ENCODE results near the gene CELSR1. TPM values are rescaled to one million over a fixed set of nuclear protein-coding genes. Genes with fewer than 3 reads are reported as not detected.
A peak's percentile ranks its signal among the peaks of the same experiment; 100 is the strongest.

CELSR1 gene
- total RNA-seq, 1 donor = 1.1 TPM

DNA sequence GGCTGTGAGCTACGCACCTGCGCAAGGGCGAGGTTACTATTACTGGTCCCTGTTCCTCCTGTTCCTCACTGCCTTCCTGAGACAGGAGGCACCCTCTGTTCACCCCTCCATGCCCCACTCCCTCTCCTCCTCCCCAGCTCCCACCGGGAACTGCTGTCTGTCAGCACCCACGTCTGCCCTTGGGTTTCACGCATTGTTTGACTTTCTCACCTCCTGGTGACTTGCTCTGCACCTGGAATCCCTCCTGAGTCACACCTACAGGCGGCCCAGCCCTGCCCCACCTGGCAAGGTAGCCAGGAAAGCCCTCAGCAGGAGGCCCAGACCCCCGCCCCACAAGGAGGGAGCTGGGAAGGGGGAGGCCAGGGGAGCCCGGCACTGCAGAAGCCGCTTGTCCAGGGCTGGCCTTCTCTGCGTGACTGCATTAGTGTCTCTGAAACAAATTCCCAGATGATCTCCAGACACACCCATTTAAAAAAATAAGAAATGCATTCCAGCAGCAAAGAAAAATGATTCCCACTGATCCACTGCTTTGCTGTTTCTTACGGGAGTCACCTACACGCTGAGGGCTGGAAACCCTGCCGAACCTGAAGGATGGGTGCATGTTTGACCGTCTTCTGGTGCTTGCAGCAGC, 86.4 kb downstream of the CELSR1 start:
- DNase-seq (ENCODE audit: low read depth) = no peak
- TF ChIP-seq, protein P1, sequence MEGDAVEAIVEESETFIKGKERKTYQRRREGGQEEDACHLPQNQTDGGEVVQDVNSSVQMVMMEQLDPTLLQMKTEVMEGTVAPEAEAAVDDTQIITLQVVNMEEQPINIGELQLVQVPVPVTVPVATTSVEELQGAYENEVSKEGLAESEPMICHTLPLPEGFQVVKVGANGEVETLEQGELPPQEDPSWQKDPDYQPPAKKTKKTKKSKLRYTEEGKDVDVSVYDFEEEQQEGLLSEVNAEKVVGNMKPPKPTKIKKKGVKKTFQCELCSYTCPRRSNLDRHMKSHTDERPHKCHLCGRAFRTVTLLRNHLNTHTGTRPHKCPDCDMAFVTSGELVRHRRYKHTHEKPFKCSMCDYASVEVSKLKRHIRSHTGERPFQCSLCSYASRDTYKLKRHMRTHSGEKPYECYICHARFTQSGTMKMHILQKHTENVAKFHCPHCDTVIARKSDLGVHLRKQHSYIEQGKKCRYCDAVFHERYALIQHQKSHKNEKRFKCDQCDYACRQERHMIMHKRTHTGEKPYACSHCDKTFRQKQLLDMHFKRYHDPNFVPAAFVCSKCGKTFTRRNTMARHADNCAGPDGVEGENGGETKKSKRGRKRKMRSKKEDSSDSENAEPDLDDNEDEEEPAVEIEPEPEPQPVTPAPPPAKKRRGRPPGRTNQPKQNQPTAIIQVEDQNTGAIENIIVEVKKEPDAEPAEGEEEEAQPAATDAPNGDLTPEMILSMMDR (IDR thresholded peaks at IDR 0.05; ENCODE audit: insufficient read depth, low read length) = no peak
- no peak overlapping the region for H3K4me3 ChIP-seq (ENCODE audit: low read depth, low read length)

DNA sequence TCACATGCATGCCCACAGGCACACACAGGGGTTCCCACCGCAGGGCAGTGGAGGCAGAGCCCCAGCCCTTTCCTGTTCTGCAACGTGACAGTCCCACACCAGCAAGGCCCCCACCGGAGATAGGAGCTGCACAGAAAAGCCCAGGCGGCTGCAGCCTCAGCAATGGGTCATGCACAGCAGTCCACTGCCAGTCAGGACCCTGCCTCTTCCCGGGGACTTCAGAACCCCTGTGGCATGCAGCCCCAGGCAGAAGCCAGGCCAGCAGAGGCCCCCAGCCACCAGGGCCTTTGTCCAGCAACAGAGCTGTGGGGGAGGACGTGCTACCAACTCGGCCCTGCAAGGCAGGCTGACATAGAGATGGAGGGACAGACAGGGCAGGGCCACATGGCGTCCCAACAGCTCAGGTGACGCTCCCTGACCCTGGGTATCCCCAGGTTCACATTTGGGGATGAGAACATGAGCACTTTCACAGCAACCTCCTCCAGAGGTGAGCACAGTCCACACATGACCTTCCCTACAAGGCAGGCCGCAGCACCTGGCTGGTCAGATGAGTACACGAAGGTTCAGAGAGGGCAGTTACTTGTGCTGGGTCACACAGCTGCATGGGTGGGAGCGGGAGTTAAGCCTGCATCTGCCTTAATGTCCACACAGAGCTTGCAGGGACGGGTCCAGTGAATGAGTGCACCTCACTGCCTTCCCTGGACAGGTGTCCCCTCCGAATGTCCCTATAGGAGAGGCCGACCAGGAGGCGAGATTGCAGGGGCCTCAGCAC, 87.3 kb downstream of the CELSR1 start:
- no peak overlapping the region for H3K4me3 ChIP-seq (ENCODE audit: low read depth, low read length)
- TF ChIP-seq, protein P1 (IDR thresholded peaks at IDR 0.05; ENCODE audit: insufficient read depth, low read length) = no peak
- DNase-seq (ENCODE audit: low read depth) = no peak

GRCh38 chr22:46449116-46449691, 88.2 kb downstream of the CELSR1 start:
- no peak overlapping the region for H3K4me3 ChIP-seq (ENCODE audit: low read depth, low read length)
- TF ChIP-seq, protein P1 (IDR thresholded peaks at IDR 0.05; ENCODE audit: insufficient read depth, low read length) = no peak
- no peak for DNase-seq (ENCODE audit: low read depth)

- TF ChIP-seq, protein P1 (IDR thresholded peaks at IDR 0.05; ENCODE audit: insufficient read depth, low read length) = no peak
Measured at GRCh38 chr22:46448333-46448732, 89.1 kb downstream of the CELSR1 start.

DNA sequence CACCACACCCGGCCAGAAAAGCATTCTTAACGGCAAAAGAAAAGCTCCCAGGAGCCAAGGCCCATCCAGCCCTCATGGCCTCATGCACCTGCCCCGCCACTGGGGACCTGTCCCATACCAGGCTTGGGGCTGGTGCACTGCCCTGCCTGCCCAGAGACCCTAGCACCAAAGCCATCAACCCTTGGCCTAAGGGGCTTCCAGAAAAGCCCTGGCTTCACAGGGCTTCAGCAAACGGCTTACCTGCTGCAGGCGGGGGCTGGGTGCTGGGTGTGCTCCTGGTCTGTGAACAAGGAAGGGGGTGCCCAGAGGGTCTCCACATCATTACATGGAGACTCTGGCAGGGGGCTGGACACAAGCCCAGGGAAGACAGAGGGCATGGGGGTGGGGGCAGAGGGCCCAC, 89.5 kb downstream of the CELSR1 start:
- DNase-seq (ENCODE audit: low read depth) = no peak
- TF ChIP-seq, protein P1 (IDR thresholded peaks at IDR 0.05; ENCODE audit: insufficient read depth, low read length) = no peak
- H3K4me3 ChIP-seq (ENCODE audit: low read depth, low read length) = no peak overlapping the region

More at GRCh38 chr22:46448333-46448732, 89.1 kb downstream of the CELSR1 start:
- DNase-seq (ENCODE audit: low read depth) = no peak
- no peak overlapping the region for H3K4me3 ChIP-seq (ENCODE audit: low read depth, low read length)

- DNase-seq (ENCODE audit: low read depth) = peak; percentile 45
- no peak overlapping the region for H3K4me3 ChIP-seq (ENCODE audit: low read depth, low read length)
- TF ChIP-seq, protein P1 (IDR thresholded peaks at IDR 0.05; ENCODE audit: insufficient read depth, low read length) = no peak
Measured at GRCh38 chr22:46446799-46447198, 90.6 kb downstream of the CELSR1 start.
